Inflammatory macrophage treated with lipopolysaccharide for 4 hours (primary cell): ENCODE measurements around the gene KRT7.

Experiments
- DNase-seq: peaks from one replicate; pipeline ENCODE4 v3.0.0-alpha.2; 2020

The KRT7 gene

GRCh38 chr12:52200086-52200780 lies 32.8 kb upstream of the KRT7 start:
- DNase-seq: no peak

- DNase-seq: no peak
These were observed 32.1 kb upstream of the KRT7 start for GRCh38 chr12:52200781-52201450.

- no peak for DNase-seq
These were observed 31.6 kb upstream of the KRT7 start for GRCh38 chr12:52201451-52201839.

- DNase-seq: no peak
These were observed 30.5 kb upstream of the KRT7 start for GRCh38 chr12:52202361-52203078.

- peak; percentile 94 for DNase-seq
These were observed 29.7 kb upstream of the KRT7 start for GRCh38 chr12:52203079-52203921.

GRCh38 chr12:52204095-52204930 lies 28.7 kb upstream of the KRT7 start:
- no peak for DNase-seq

- DNase-seq: no peak
These were observed 28.0 kb upstream of the KRT7 start for GRCh38 chr12:52204931-52205505.

- DNase-seq: no peak
These were observed 27.3 kb upstream of the KRT7 start for GRCh38 chr12:52205612-52206303.

GRCh38 chr12:52206304-52207040 lies 26.6 kb upstream of the KRT7 start:
- no peak for DNase-seq

GRCh38 chr12:52207106-52207505 lies 25.9 kb upstream of the KRT7 start:
- DNase-seq: no peak

- DNase-seq: no peak
These were observed 25.1 kb upstream of the KRT7 start for GRCh38 chr12:52207895-52208294.

- DNase-seq: no peak
These were observed 24.4 kb upstream of the KRT7 start for GRCh38 chr12:52208424-52209165.

- DNase-seq: no peak
These were observed 23.7 kb upstream of the KRT7 start for GRCh38 chr12:52209321-52209720.

- DNase-seq: peak; percentile 55
These were observed 22.7 kb upstream of the KRT7 start for GRCh38 chr12:52210186-52210924.

- no peak for DNase-seq
These were observed 22.0 kb upstream of the KRT7 start for GRCh38 chr12:52210925-52211650.

- no peak for DNase-seq
These were observed 21.1 kb upstream of the KRT7 start for GRCh38 chr12:52211716-52212585.
